ENCODE measurements around the gene PLEKHM3. TPM values are rescaled to one million over a fixed set of nuclear protein-coding genes. Genes with fewer than 3 reads are reported as not detected.

PLEKHM3 gene
- total RNA-seq, 1 experiment from 2014 or later = 6.5 TPM

DNA sequence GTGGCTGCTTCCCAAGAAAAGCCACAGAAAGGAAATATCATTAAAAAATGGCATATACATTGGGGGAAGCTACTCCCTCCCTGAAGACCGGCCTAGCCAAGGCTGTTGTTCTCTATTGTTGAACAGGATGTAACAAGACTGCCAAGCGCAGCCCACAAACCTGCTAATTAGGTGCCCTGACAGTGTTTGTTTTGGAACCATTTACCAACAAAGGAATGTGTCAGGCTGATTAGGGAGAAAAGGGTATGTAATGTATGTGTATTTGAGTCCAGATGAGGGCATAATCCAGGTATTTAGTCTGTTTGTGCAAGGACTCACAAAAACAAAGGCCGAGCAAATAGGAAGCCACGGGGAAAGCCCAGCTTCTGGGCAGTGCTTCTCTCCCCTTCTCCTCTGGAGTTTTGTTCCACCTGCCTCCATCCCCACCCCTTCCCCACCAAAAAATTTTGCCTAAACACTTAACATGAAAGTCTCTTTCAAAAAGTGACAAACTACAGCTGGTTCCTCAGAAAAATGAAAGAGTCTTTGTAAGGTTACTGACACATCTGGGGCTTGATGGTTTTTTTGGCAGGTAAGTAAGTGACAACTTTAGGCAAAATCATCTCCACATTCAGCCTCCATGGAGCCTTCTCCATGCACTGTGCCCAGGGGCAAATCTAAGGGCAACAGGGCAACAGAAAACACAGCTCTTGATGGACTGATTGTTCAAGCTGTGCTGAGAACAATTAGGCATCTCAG, 177.4 kb downstream of the PLEKHM3 start:
- no peak for TF ChIP-seq EZH2 (IDR thresholded peaks at IDR 0.05; ENCODE audit: borderline replicate concordance, low read depth, low read length, poor library complexity, severe bottlenecking)
- TF ChIP-seq, protein P1, sequence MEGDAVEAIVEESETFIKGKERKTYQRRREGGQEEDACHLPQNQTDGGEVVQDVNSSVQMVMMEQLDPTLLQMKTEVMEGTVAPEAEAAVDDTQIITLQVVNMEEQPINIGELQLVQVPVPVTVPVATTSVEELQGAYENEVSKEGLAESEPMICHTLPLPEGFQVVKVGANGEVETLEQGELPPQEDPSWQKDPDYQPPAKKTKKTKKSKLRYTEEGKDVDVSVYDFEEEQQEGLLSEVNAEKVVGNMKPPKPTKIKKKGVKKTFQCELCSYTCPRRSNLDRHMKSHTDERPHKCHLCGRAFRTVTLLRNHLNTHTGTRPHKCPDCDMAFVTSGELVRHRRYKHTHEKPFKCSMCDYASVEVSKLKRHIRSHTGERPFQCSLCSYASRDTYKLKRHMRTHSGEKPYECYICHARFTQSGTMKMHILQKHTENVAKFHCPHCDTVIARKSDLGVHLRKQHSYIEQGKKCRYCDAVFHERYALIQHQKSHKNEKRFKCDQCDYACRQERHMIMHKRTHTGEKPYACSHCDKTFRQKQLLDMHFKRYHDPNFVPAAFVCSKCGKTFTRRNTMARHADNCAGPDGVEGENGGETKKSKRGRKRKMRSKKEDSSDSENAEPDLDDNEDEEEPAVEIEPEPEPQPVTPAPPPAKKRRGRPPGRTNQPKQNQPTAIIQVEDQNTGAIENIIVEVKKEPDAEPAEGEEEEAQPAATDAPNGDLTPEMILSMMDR (conservative IDR thresholded peaks at IDR 0.05; ENCODE audit: low read depth, low read length) = no peak
- H3K4me1 ChIP-seq (ENCODE audit: insufficient read depth, low read length, poor library complexity, severe bottlenecking) = no peaks in the 10 kb centered on the region
- CTCF ChIA-PET = no interaction called here
- no peaks in the 10 kb centered on the region for H3K27me3 ChIP-seq (replicated peaks; ENCODE audit: insufficient read depth, low read depth, low read length, poor library complexity)
- BruUV-seq (replicated peaks) = no TSS peak
- no peak for DNase-seq (ENCODE audit: low spot score)
- no peak overlapping the region for H3K27ac ChIP-seq (ENCODE audit: low read depth, low read length, poor library complexity, severe bottlenecking)
- intact Hi-C loops (cut with micrococcal nuclease; ENCODE audit: unreplicated experiment) = no loop called here
- H3K4me3 ChIP-seq (ENCODE audit: low read depth, low read length, poor library complexity, severe bottlenecking) = no peak overlapping the region
- H3K9me3 ChIP-seq (ENCODE audit: low read depth, low read length, poor library complexity, severe bottlenecking) = no peaks in the 10 kb centered on the region
- H3K36me3 ChIP-seq (ENCODE audit: insufficient read depth, low read length, poor library complexity, severe bottlenecking) = no peaks in the 10 kb centered on the region
- POLR2A ChIA-PET (ENCODE audit: low non-redundant PET) = interaction anchor here (0.9 kb wide), 1 partner anchor 1063 kb away, joined by 3 read pairs; no protein-coding TSS in a partner anchor

DNA sequence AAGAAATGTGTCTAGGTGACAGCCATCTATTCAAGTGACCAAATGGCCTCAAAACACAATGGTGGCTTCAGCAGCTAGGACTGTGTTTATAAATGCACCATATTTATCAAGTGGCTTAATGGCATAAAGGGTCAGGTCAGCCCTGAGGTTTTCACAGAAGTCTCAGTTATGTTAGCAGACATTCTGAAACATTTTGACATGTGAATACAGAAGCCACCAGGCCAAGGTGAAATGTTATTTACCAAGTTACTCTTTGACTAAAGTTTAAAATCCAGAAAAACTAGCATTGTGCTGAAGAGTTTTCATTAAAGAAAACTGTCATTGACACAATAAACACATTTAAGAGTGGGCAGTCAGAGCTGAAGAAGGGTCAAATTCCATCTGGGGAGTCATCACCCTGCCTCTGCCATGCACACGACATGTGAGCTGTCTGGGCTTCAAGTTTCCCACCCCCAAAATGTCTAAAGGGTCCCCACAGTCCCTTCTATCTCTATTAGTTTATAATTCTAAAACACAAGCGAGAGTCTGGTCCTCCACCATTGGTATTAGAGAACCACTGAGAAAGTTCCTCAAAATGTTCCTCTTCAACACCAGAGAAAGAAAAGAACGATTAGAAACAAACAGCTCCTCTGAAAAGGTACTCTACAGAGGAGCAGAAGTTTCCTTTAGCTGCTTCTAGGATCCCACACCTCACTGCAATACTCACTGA, 178.1 kb downstream of the PLEKHM3 start:
- BruUV-seq (replicated peaks) = no TSS peak
- no peaks in the 10 kb centered on the region for H3K4me1 ChIP-seq (ENCODE audit: insufficient read depth, low read length, poor library complexity, severe bottlenecking)
- intact Hi-C loops (cut with micrococcal nuclease; ENCODE audit: unreplicated experiment) = no loop called here
- TF ChIP-seq EZH2 (IDR thresholded peaks at IDR 0.05; ENCODE audit: borderline replicate concordance, low read depth, low read length, poor library complexity, severe bottlenecking) = no peak
- TF ChIP-seq, protein P1 (conservative IDR thresholded peaks at IDR 0.05; ENCODE audit: low read depth, low read length) = no peak
- ChIA-PET POLR2A (ENCODE audit: low non-redundant PET) (no interaction called here), CTCF (no interaction called here)
- H3K36me3 ChIP-seq (ENCODE audit: insufficient read depth, low read length, poor library complexity, severe bottlenecking) = no peaks in the 10 kb centered on the region
- no peak for DNase-seq (ENCODE audit: low spot score)
- no peaks in the 10 kb centered on the region for H3K9me3 ChIP-seq (ENCODE audit: low read depth, low read length, poor library complexity, severe bottlenecking)
- no peak overlapping the region for H3K27ac ChIP-seq (ENCODE audit: low read depth, low read length, poor library complexity, severe bottlenecking)
- H3K27me3 ChIP-seq (replicated peaks; ENCODE audit: insufficient read depth, low read depth, low read length, poor library complexity) = no peaks in the 10 kb centered on the region
- no peak overlapping the region for H3K4me3 ChIP-seq (ENCODE audit: low read depth, low read length, poor library complexity, severe bottlenecking)

DNA sequence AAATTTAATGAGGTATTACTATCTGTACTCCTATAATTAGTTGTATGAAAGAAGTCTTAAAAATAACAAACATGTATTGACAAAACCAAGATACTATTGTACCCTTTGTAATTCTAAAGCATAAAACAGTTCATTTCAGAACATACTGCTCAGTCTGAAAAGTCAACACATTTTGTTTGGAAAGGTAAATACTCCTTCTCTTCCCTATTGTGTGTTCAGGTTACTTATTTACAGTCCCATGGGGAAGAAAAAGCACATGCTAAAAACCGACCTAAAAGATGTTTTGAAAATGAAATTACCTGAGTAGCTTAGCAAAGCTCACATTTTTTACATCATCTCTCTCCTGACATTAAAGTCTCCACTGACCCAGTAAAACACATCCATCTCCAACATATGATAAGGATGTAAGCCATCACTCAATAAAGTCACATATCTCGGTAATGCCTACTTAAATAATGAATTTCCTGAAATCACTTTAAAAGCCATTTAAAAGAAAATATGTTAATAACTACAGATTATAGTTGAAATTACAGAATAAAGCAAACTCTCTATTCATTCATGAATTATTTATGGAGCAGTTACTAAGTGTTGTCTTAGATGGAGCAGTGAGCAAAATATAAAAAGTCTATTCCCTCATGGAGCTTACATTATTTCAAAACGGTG, 180.0 kb downstream of the PLEKHM3 start:
- intact Hi-C loops (cut with micrococcal nuclease; ENCODE audit: unreplicated experiment) = no loop called here
- BruUV-seq (replicated peaks) = no TSS peak
- Histone ChIP-seq H3K36me3 (ENCODE audit: insufficient read depth, low read length, poor library complexity, severe bottlenecking) (no peaks in the 10 kb centered on the region), H3K27me3 (replicated peaks; ENCODE audit: insufficient read depth, low read depth, low read length, poor library complexity) (no peaks in the 10 kb centered on the region), H3K27ac (ENCODE audit: low read depth, low read length, poor library complexity, severe bottlenecking) (no peak overlapping the region), H3K4me3 (ENCODE audit: low read depth, low read length, poor library complexity, severe bottlenecking) (no peak overlapping the region), H3K4me1 (ENCODE audit: insufficient read depth, low read length, poor library complexity, severe bottlenecking) (no peaks in the 10 kb centered on the region), H3K9me3 (ENCODE audit: low read depth, low read length, poor library complexity, severe bottlenecking) (no peaks in the 10 kb centered on the region)
- no peak for TF ChIP-seq EZH2 (IDR thresholded peaks at IDR 0.05; ENCODE audit: borderline replicate concordance, low read depth, low read length, poor library complexity, severe bottlenecking)
- TF ChIP-seq, protein P1 (conservative IDR thresholded peaks at IDR 0.05; ENCODE audit: low read depth, low read length) = no peak
- ChIA-PET CTCF (no interaction called here), POLR2A (ENCODE audit: low non-redundant PET) (no interaction called here)
- no peak for DNase-seq (ENCODE audit: low spot score)

Measured in A673 (cell line).